Esophagus squamous epithelium (tissue), 4 donors: Measurements from ENCODE around the gene RGS7.

Experiments
- POLR2A ChIP-seq, 4 donors: fragments of 450-650 bp; IDR thresholded peaks; one replicate each; pipeline ENCODE4 v1.6.1; 2017; ENCODE audit warnings: antibody characterized with exemption in 4 of 4, mild to moderate bottlenecking in 4 of 4, moderate library complexity in 3 of 4
- TF ChIP-seq, protein P1 (sequence below), 6 experiments: fragments of 450-650 bp in 4 of 6; fragments of 200-600 bp in 2 of 6; sonication (generic) in 2 of 6; IDR thresholded peaks; one replicate each; pipeline ENCODE4 v1.5.1; 2016 to 2019; ENCODE audit warnings: antibody characterized with exemption in 6 of 6, mild to moderate bottlenecking in 4 of 6, moderate library complexity in 4 of 6

DNA sequence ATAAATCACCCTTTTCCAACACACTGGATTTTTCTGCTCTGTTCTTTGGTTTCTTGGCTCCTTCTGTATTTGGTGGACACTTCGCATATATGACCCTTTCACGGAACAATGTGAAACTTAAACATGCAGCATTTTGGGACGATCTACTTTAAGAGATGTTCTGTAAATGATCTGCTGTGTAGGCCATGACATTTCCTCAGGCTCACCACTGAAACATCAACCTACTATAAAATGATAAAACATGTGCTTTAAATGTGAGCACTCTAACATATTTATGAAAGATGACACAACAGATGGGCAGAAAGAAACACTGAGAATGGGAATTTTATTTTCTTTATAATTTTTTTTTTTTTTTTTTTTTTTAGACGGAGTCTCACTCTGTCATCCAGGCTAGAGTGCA lies 428.7 kb downstream of the RGS7 start:
- TF ChIP-seq, protein P1, sequence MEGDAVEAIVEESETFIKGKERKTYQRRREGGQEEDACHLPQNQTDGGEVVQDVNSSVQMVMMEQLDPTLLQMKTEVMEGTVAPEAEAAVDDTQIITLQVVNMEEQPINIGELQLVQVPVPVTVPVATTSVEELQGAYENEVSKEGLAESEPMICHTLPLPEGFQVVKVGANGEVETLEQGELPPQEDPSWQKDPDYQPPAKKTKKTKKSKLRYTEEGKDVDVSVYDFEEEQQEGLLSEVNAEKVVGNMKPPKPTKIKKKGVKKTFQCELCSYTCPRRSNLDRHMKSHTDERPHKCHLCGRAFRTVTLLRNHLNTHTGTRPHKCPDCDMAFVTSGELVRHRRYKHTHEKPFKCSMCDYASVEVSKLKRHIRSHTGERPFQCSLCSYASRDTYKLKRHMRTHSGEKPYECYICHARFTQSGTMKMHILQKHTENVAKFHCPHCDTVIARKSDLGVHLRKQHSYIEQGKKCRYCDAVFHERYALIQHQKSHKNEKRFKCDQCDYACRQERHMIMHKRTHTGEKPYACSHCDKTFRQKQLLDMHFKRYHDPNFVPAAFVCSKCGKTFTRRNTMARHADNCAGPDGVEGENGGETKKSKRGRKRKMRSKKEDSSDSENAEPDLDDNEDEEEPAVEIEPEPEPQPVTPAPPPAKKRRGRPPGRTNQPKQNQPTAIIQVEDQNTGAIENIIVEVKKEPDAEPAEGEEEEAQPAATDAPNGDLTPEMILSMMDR (IDR thresholded peaks at IDR 0.05) = no peak
- TF ChIP-seq POLR2A (IDR thresholded peaks at IDR 0.05) = no peak
